Keratinocyte (primary cell): ENCODE measurements around the gene SEL1L. TPM values are rescaled to one million over a fixed set of nuclear protein-coding genes. Genes with fewer than 3 reads are reported as not detected.

Source experiments
- DNase-seq: peaks from one replicate; pipeline ENCODE4 v3.0.0-alpha.2; 2011; ENCODE audit warnings: low read depth, missing footprints, low spot score
- FAIRE-seq: peaks from 2 replicates; lab custom pipeline; 2011; peaks lifted over from hg19 to GRCh38; lab: Jason Lieb, UNC
- H2AFZ ChIP-seq: 2 replicates; pipeline ENCODE4 v1.6.0; 2012; ENCODE audit warnings: low read length, control low read depth, inconsistent platforms; ENCODE audit not compliant: control insufficient read depth
- H3K27ac ChIP-seq: 2 replicates; pipeline ENCODE4 v1.5.1; 2011; ENCODE audit warnings: low read length; ENCODE audit not compliant: control insufficient read depth, insufficient read depth
- H3K27me3 ChIP-seq: 3 replicates; pipeline ENCODE4 v1.6.0; 2011; ENCODE audit warnings: low read length; ENCODE audit not compliant: control insufficient read depth, insufficient read depth; ENCODE audit errors: extremely low read depth
- H3K36me3 ChIP-seq, 2 experiments: 2 replicates in 1 of 2; 3 replicates in 1 of 2; pipeline ENCODE4 v1.5.1; 2011; ENCODE audit warnings: low read length in 2 of 2, mild to moderate bottlenecking in 1 of 2; ENCODE audit not compliant: control insufficient read depth in 2 of 2, insufficient read depth in 2 of 2; ENCODE audit errors: extremely low read depth in 1 of 2
- H3K4me1 ChIP-seq: 3 replicates; pipeline ENCODE4 v1.5.1; 2011; ENCODE audit warnings: low read length; ENCODE audit not compliant: control insufficient read depth, insufficient read depth; ENCODE audit errors: extremely low read depth
- H3K4me2 ChIP-seq: 3 replicates; pipeline ENCODE4 v1.6.0; 2011; ENCODE audit warnings: low read depth, low read length; ENCODE audit not compliant: control insufficient read depth, insufficient read depth; ENCODE audit errors: extremely low read depth
- H3K4me3 ChIP-seq, 3 experiments: fragments of 200-600 bp in 1 of 3; sonication (generic) in 1 of 3; 2 replicates in 2 of 3; 3 replicates in 1 of 3; pipeline ENCODE4 v1.5.1; 2011 to 2016; ENCODE audit warnings: low read length in 3 of 3, mild to moderate bottlenecking in 3 of 3, control low read depth in 2 of 3, inconsistent platforms in 1 of 3, low read depth in 1 of 3, mixed read lengths in 1 of 3, mixed run types in 1 of 3, moderate library complexity in 1 of 3; ENCODE audit not compliant: control insufficient read depth in 2 of 3, insufficient read depth in 2 of 3; ENCODE audit errors: extremely low read depth in 1 of 3
- H3K79me2 ChIP-seq: 2 replicates; pipeline ENCODE4 v1.6.0; 2012; ENCODE audit warnings: low read length; ENCODE audit not compliant: control insufficient read depth, insufficient read depth
- H3K9ac ChIP-seq: 3 replicates; pipeline ENCODE4 v1.6.0; 2011; ENCODE audit warnings: low read length; ENCODE audit not compliant: control insufficient read depth, insufficient read depth; ENCODE audit errors: extremely low read depth
- H3K9me1 ChIP-seq: 3 replicates; pipeline ENCODE4 v1.6.0; 2011; ENCODE audit warnings: low read length; ENCODE audit not compliant: control insufficient read depth, insufficient read depth; ENCODE audit errors: extremely low read depth
- H3K9me3 ChIP-seq: 2 replicates; pipeline ENCODE4 v1.5.1; 2012; ENCODE audit warnings: low read depth, low read length; ENCODE audit not compliant: control insufficient read depth
- H4K20me1 ChIP-seq: 3 replicates; pipeline ENCODE4 v1.6.0; 2011; ENCODE audit warnings: low read length; ENCODE audit not compliant: control insufficient read depth, insufficient read depth; ENCODE audit errors: extremely low read depth
- CTCF ChIP-seq, 3 experiments: IDR thresholded peaks in 1 of 3; conservative IDR thresholded peaks in 1 of 3; optimal IDR thresholded peaks in 1 of 3; 2 replicates in 2 of 3; 3 replicates in 1 of 3; pipeline versions ENCODE3 to v1.5.1; 2011; ENCODE audit warnings: low read length in 3 of 3, mild to moderate bottlenecking in 3 of 3, moderate library complexity in 2 of 3, control low read depth in 1 of 3, inconsistent platforms in 1 of 3; ENCODE audit not compliant: insufficient read depth in 2 of 3; ENCODE audit errors: extremely low read depth in 1 of 3
- EZH2 ChIP-seq: IDR thresholded peaks from one replicate; pipeline ENCODE4 v1.6.1; 2012; ENCODE audit warnings: inconsistent platforms, mild to moderate bottlenecking, low read length, moderate library complexity
- dilution Hi-C: fragments of 300-500 bp; cut with MboI; formaldehyde crosslinking; loops from one replicate; pipeline ENCODE4 v1.7.0; 2020; ENCODE audit warnings: low sequenced_read_pairs; ENCODE audit not compliant: extremely low pct_ligation_motif_present
- polyA plus RNA-seq, 5 experiments: library from polyadenylated mRNA; depleted of rRNA in 3 of 5; stranded (reverse) in 3 of 5; stranded (forward) in 1 of 5; unstranded in 1 of 5; fragments of >200 nt; gene quantifications; 1 replicate in 1 of 5; 2 replicates in 3 of 5; 3 replicates in 1 of 5; pipeline versions ENCODE4 v1.2.1 to v1.2.3, GENCODE V29; 2011 to 2012; ENCODE audit warnings: missing spikeins in 2 of 5, low read depth in 1 of 5, low replicate concordance in 1 of 5

SEL1L gene
- polyA plus RNA-seq, 1 donor (not counting 4 experiments of a cell fraction or from before 2014, with no cell fraction given), result 19.7 TPM

- peak; percentile 79 for FAIRE-seq
Observed at GRCh38 chr14:81435391-81436295, 98.0 kb downstream of the SEL1L start.

GRCh38 chr14:81435048-81435390, 98.6 kb downstream of the SEL1L start:
- H3K79me2 ChIP-seq, result peaks cover 18% of the 10 kb centered on the region
- dilution Hi-C loops, result no loop called here
- no peaks in the 10 kb centered on the region for H3K9me3 ChIP-seq
- no peaks in the 10 kb centered on the region for H3K36me3 ChIP-seq
- FAIRE-seq, result peak; percentile 23
- H2AFZ ChIP-seq, result peak overlapping the region; percentile 61
- TF ChIP-seq CTCF (optimal IDR thresholded peaks at IDR 0.05 in 1 of 3, IDR thresholded peaks at IDR 0.05 in 1 of 3, conservative IDR thresholded peaks at IDR 0.05 in 1 of 3; ENCODE audit: extremely low read depth in 1 of 3, insufficient read depth in 2 of 3, low read length in 3 of 3) (no peak), EZH2 (no peak)
- no peak for DNase-seq
- H3K27ac ChIP-seq, result peak overlapping the region; percentile 72
- H3K9ac ChIP-seq, result peak overlapping the region; percentile 81
- peaks cover 28% of the 10 kb centered on the region for H3K4me1 ChIP-seq
- peaks cover 4% of the 10 kb centered on the region for H3K27me3 ChIP-seq
- H4K20me1 ChIP-seq, result peaks cover 2% of the 10 kb centered on the region
- peaks cover 5% of the 10 kb centered on the region for H3K9me1 ChIP-seq
- peak overlapping the region; percentile 61 to 74 (median 64) for H3K4me3 ChIP-seq
- peak overlapping the region; percentile 89 for H3K4me2 ChIP-seq

More at GRCh38 chr14:81435391-81436295, 98.0 kb downstream of the SEL1L start:
- H3K9me3 ChIP-seq, result no peaks in the 10 kb centered on the region
- peak overlapping the region; percentile 61 for H2AFZ ChIP-seq
- H3K9me1 ChIP-seq, result peaks cover 5% of the 10 kb centered on the region
- peaks cover 4% of the 10 kb centered on the region for H3K27me3 ChIP-seq
- no peaks in the 10 kb centered on the region for H3K36me3 ChIP-seq
- H4K20me1 ChIP-seq, result peaks cover 2% of the 10 kb centered on the region
- TF ChIP-seq CTCF (optimal IDR thresholded peaks at IDR 0.05 in 1 of 3, IDR thresholded peaks at IDR 0.05 in 1 of 3, conservative IDR thresholded peaks at IDR 0.05 in 1 of 3; ENCODE audit: extremely low read depth in 1 of 3, insufficient read depth in 2 of 3, low read length in 3 of 3) (no peak), EZH2 (no peak)
- dilution Hi-C loops, result no loop called here
- peak overlapping the region; percentile 89 for H3K4me2 ChIP-seq
- peaks cover 17% of the 10 kb centered on the region for H3K79me2 ChIP-seq
- peaks cover 28% of the 10 kb centered on the region for H3K4me1 ChIP-seq
- peak overlapping the region; percentile 61 to 80 (median 74) for H3K4me3 ChIP-seq
- DNase-seq, result peak; percentile 35
- peak overlapping the region; percentile 81 for H3K9ac ChIP-seq
- peak overlapping the region; percentile 72 for H3K27ac ChIP-seq
